Activated naive CD8-positive, alpha-beta T cell treated with anti-CD3 and anti-CD28 coated beads, Interleukin-2, amount 10 ng/mL, durations not matched to agents 7 days and 5 days (primary cell): ENCODE data around the gene FAM184B. TPM values are rescaled to one million over a fixed set of nuclear protein-coding genes. Genes with fewer than 3 reads are reported as not detected.
"Not testable (repeated sequence)": the region's sequence is repeated elsewhere in the genome, so short reads cannot be mapped to it uniquely, and the experiment has no call there.

ENCODE experiments used
- ATAC-seq: fragments of 150-1000 bp; cut with Tn5 transposase; one replicate; pipeline ENCODE4 v1.10.0; 2021; ENCODE audit warnings: low read depth, moderate library complexity
- POLR2A ChIA-PET: fragments of 350-600 bp; sonication (Branson Sonifier 250); formaldehyde crosslinking; loops from one replicate; lab custom pipeline; 2021; ENCODE audit warnings: antibody characterized with exemption; lab: Charles Lee
- DNase-seq: peaks from one replicate; pipeline ENCODE4 v3.0.0; 2021
- H3K27ac Mint-ChIP-seq: one replicate; pipeline ENCODE4 v1.8.0; 2022; ENCODE audit warnings: mild to moderate bottlenecking, mixed read lengths
- H3K27me3 Mint-ChIP-seq: one replicate; pipeline ENCODE4 v1.8.0; 2022; ENCODE audit warnings: mild to moderate bottlenecking, moderate library complexity, mixed read lengths
- H3K36me3 Mint-ChIP-seq: one replicate; pipeline ENCODE4 v1.8.0; 2021; ENCODE audit warnings: mild to moderate bottlenecking, mixed read lengths
- H3K4me1 Mint-ChIP-seq: one replicate; pipeline ENCODE4 v1.8.0; 2021; ENCODE audit warnings: mixed read lengths
- H3K4me3 Mint-ChIP-seq: one replicate; pipeline ENCODE4 v1.8.0; 2022; ENCODE audit warnings: mild to moderate bottlenecking, moderate library complexity, mixed read lengths
- H3K9me3 Mint-ChIP-seq: one replicate; pipeline ENCODE4 v1.8.0; 2021; ENCODE audit warnings: mixed read lengths
- total RNA-seq, 2 experiments: library from RNA; stranded (reverse); gene quantifications; one replicate each; pipeline ENCODE4 v1.2.3, GENCODE V29; 2021

Gene FAM184B
- total RNA-seq, 2 experiments from 2014 or later, result not detected

GRCh38 chr4:17722356-17722700 lies 59.1 kb downstream of the FAM184B start:
- no peak for DNase-seq
- Mint-ChIP-seq H3K4me3 (no peak overlapping the region), H3K9me3 (peaks cover under 1% of the 10 kb centered on the region), H3K27me3 (peaks cover 4% of the 10 kb centered on the region), H3K36me3 (no peaks in the 10 kb centered on the region), H3K27ac (no peak overlapping the region), H3K4me1 (no peaks in the 10 kb centered on the region)
- POLR2A ChIA-PET, result no interaction called here
- ATAC-seq, result no peak

GRCh38 chr4:17721496-17722355 lies 59.7 kb downstream of the FAM184B start:
- Mint-ChIP-seq H3K27me3 (peaks cover 4% of the 10 kb centered on the region), H3K4me3 (no peak overlapping the region), H3K36me3 (no peaks in the 10 kb centered on the region), H3K4me1 (no peaks in the 10 kb centered on the region), H3K9me3 (no peaks in the 10 kb centered on the region), H3K27ac (no peak overlapping the region)
- DNase-seq, result no peak
- ATAC-seq, result no peak
- POLR2A ChIA-PET, result no interaction called here

- Mint-ChIP-seq H3K27me3 (peaks cover 6% of the 10 kb centered on the region), H3K36me3 (no peaks in the 10 kb centered on the region), H3K9me3 (no peaks in the 10 kb centered on the region), H3K27ac (no peak overlapping the region), H3K4me1 (no peaks in the 10 kb centered on the region), H3K4me3 (no peak overlapping the region)
- POLR2A ChIA-PET, result no interaction called here
- ATAC-seq (no peak), DNase-seq (no peak)
Observed at GRCh38 chr4:17719106-17719505, 62.3 kb downstream of the FAM184B start.

GRCh38 chr4:17718471-17718870 lies 63.0 kb downstream of the FAM184B start:
- no peak for ATAC-seq
- Mint-ChIP-seq H3K27ac (no peak overlapping the region), H3K27me3 (peaks cover 6% of the 10 kb centered on the region), H3K36me3 (no peaks in the 10 kb centered on the region), H3K4me3 (no peak overlapping the region), H3K4me1 (no peaks in the 10 kb centered on the region), H3K9me3 (no peaks in the 10 kb centered on the region)
- no peak for DNase-seq
- POLR2A ChIA-PET, result no interaction called here

GRCh38 chr4:17717301-17717700 lies 64.1 kb downstream of the FAM184B start:
- ATAC-seq, result no peak
- H3K27me3 Mint-ChIP-seq, result peaks cover 6% of the 10 kb centered on the region
- POLR2A ChIA-PET, result no interaction called here
- no peaks in the 10 kb centered on the region for H3K4me1 Mint-ChIP-seq
- no peak overlapping the region for H3K4me3 Mint-ChIP-seq
- no peak overlapping the region for H3K27ac Mint-ChIP-seq
- no peaks in the 10 kb centered on the region for H3K9me3 Mint-ChIP-seq
- DNase-seq, result no peak
- H3K36me3 Mint-ChIP-seq, result no peaks in the 10 kb centered on the region

- H3K4me3 Mint-ChIP-seq, result no peak overlapping the region
- H3K27ac Mint-ChIP-seq, result no peak overlapping the region
- ATAC-seq (no peak), DNase-seq (no peak)
- H3K4me1 Mint-ChIP-seq, result no peaks in the 10 kb centered on the region
- no peaks in the 10 kb centered on the region for H3K36me3 Mint-ChIP-seq
- H3K27me3 Mint-ChIP-seq, result peaks cover 9% of the 10 kb centered on the region
- POLR2A ChIA-PET, result no interaction called here
- no peaks in the 10 kb centered on the region for H3K9me3 Mint-ChIP-seq
Observed at GRCh38 chr4:17715511-17715910, 65.9 kb downstream of the FAM184B start.

GRCh38 chr4:17713779-17714178 lies 67.6 kb downstream of the FAM184B start:
- Mint-ChIP-seq H3K27ac (no peak overlapping the region), H3K4me3 (no peak overlapping the region), H3K27me3 (peaks cover 8% of the 10 kb centered on the region), H3K9me3 (no peaks in the 10 kb centered on the region), H3K36me3 (no peaks in the 10 kb centered on the region), H3K4me1 (no peaks in the 10 kb centered on the region)
- POLR2A ChIA-PET, result no interaction called here
- ATAC-seq (no peak), DNase-seq (no peak)

- Mint-ChIP-seq H3K9me3 (no peaks in the 10 kb centered on the region), H3K4me1 (no peaks in the 10 kb centered on the region), H3K27me3 (peaks cover 8% of the 10 kb centered on the region), H3K4me3 (no peak overlapping the region), H3K27ac (no peak overlapping the region), H3K36me3 (no peaks in the 10 kb centered on the region)
- ATAC-seq (no peak), DNase-seq (no peak)
- POLR2A ChIA-PET, result no interaction called here
Observed at GRCh38 chr4:17712166-17712565, 69.3 kb downstream of the FAM184B start.

- DNase-seq, H3K36me3 Mint-ChIP-seq, H3K9me3 Mint-ChIP-seq, H3K27me3 Mint-ChIP-seq, POLR2A ChIA-PET, H3K4me3 Mint-ChIP-seq, ATAC-seq, H3K4me1 Mint-ChIP-seq, H3K27ac Mint-ChIP-seq: not testable (repeated sequence)
Observed at GRCh38 chr4:17711206-17711605, 70.2 kb downstream of the FAM184B start.

GRCh38 chr4:17709763-17710068 lies 71.7 kb downstream of the FAM184B start:
- POLR2A ChIA-PET, result no interaction called here
- Mint-ChIP-seq H3K36me3 (no peaks in the 10 kb centered on the region), H3K4me1 (no peaks in the 10 kb centered on the region), H3K27me3 (peaks cover 5% of the 10 kb centered on the region), H3K9me3 (no peaks in the 10 kb centered on the region), H3K27ac (no peak overlapping the region), H3K4me3 (no peak overlapping the region)
- DNase-seq (no peak), ATAC-seq (no peak)

GRCh38 chr4:17708992-17709762 lies 72.2 kb downstream of the FAM184B start:
- H3K4me3 Mint-ChIP-seq, result no peak overlapping the region
- H3K9me3 Mint-ChIP-seq, result no peaks in the 10 kb centered on the region
- peaks cover 5% of the 10 kb centered on the region for H3K27me3 Mint-ChIP-seq
- no peaks in the 10 kb centered on the region for H3K36me3 Mint-ChIP-seq
- DNase-seq (no peak), ATAC-seq (no peak)
- H3K4me1 Mint-ChIP-seq, result no peaks in the 10 kb centered on the region
- no peak overlapping the region for H3K27ac Mint-ChIP-seq
- POLR2A ChIA-PET, result no interaction called here

GRCh38 chr4:17707671-17708070 lies 73.8 kb downstream of the FAM184B start:
- Mint-ChIP-seq H3K4me1 (no peaks in the 10 kb centered on the region), H3K27me3 (peaks cover 5% of the 10 kb centered on the region), H3K4me3 (no peak overlapping the region), H3K36me3 (no peaks in the 10 kb centered on the region), H3K9me3 (no peaks in the 10 kb centered on the region), H3K27ac (no peak overlapping the region)
- ATAC-seq (no peak), DNase-seq (no peak)
- POLR2A ChIA-PET, result no interaction called here

- Mint-ChIP-seq H3K4me1 (no peaks in the 10 kb centered on the region), H3K9me3 (no peaks in the 10 kb centered on the region), H3K27ac (no peak overlapping the region), H3K4me3 (no peak overlapping the region), H3K36me3 (no peaks in the 10 kb centered on the region), H3K27me3 (peaks cover 1% of the 10 kb centered on the region)
- no peak for ATAC-seq
- no peak for DNase-seq
- POLR2A ChIA-PET, result no interaction called here
Observed at GRCh38 chr4:17705107-17705506, 76.3 kb downstream of the FAM184B start.

GRCh38 chr4:17704020-17704650 lies 77.3 kb downstream of the FAM184B start:
- POLR2A ChIA-PET, result no interaction called here
- no peak for DNase-seq
- no peaks in the 10 kb centered on the region for H3K9me3 Mint-ChIP-seq
- H3K4me1 Mint-ChIP-seq, result no peaks in the 10 kb centered on the region
- H3K4me3 Mint-ChIP-seq, result no peak overlapping the region
- H3K27me3 Mint-ChIP-seq, result no peaks in the 10 kb centered on the region
- H3K27ac Mint-ChIP-seq, result no peak overlapping the region
- no peak for ATAC-seq
- H3K36me3 Mint-ChIP-seq, result no peaks in the 10 kb centered on the region
